GM23248 (cell line): ENCODE data around the gene CSNK2A3. TPM values are rescaled to one million over a fixed set of nuclear protein-coding genes. Genes with fewer than 3 reads are reported as not detected.
A peak's percentile ranks its signal among the peaks of the same experiment; 100 is the strongest.

Experiments
- DNase-seq: peaks from one replicate; pipeline ENCODE4 v3.0.0-alpha.2; 2015
- H2AFZ ChIP-seq: fragments of 200-600 bp; sonication (generic); 2 replicates; pipeline ENCODE4 v1.6.1; 2016; ENCODE audit warnings: antibody characterized with exemption
- H3F3A ChIP-seq: fragments of 200-600 bp; sonication (generic); 2 replicates; pipeline ENCODE4 v1.6.1; 2016; ENCODE audit warnings: mild to moderate bottlenecking, antibody characterized with exemption, mixed run types; ENCODE audit not compliant: insufficient read depth
- H3K27ac ChIP-seq: fragments of 200-600 bp; sonication (generic); 2 replicates; pipeline ENCODE4 v1.5.1; 2016; ENCODE audit warnings: mild to moderate bottlenecking
- H3K27me3 ChIP-seq: fragments of 200-600 bp; sonication (generic); replicated peaks from 2 replicates; pipeline ENCODE4 v1.6.1; 2016; ENCODE audit warnings: mild to moderate bottlenecking; ENCODE audit not compliant: insufficient read depth
- H3K36me3 ChIP-seq: fragments of 200-600 bp; sonication (generic); 2 replicates; pipeline ENCODE4 v1.6.1; 2016; ENCODE audit warnings: low read depth, mild to moderate bottlenecking
- H3K4me1 ChIP-seq: fragments of 200-600 bp; sonication (generic); 2 replicates; pipeline ENCODE4 v1.6.1; 2016; ENCODE audit warnings: mild to moderate bottlenecking; ENCODE audit not compliant: insufficient read depth
- H3K4me2 ChIP-seq: fragments of 200-600 bp; sonication (generic); one replicate; pipeline ENCODE4 v1.6.1; 2016; ENCODE audit warnings: mild to moderate bottlenecking; ENCODE audit not compliant: unreplicated experiment
- H3K4me3 ChIP-seq: fragments of 200-600 bp; sonication (generic); 2 replicates; pipeline ENCODE4 v1.5.1; 2016; ENCODE audit warnings: mild to moderate bottlenecking
- H3K79me2 ChIP-seq: fragments of 200-600 bp; sonication (generic); 2 replicates; pipeline ENCODE4 v1.6.1; 2016; ENCODE audit warnings: mild to moderate bottlenecking; ENCODE audit not compliant: insufficient read depth
- H3K9ac ChIP-seq: fragments of 200-600 bp; sonication (generic); 2 replicates; pipeline ENCODE4 v1.6.1; 2016; ENCODE audit warnings: mild to moderate bottlenecking
- H3K9me2 ChIP-seq: fragments of 200-600 bp; sonication (generic); 2 replicates; pipeline ENCODE4 v1.6.1; 2016; ENCODE audit warnings: mixed run types, mild to moderate bottlenecking, moderate library complexity; ENCODE audit not compliant: insufficient read depth
- H3K9me3 ChIP-seq: fragments of 200-600 bp; sonication (generic); one replicate; pipeline ENCODE4 v1.6.1; 2017; ENCODE audit warnings: low read depth
- H4K20me1 ChIP-seq: fragments of 200-600 bp; sonication (generic); 2 replicates; pipeline ENCODE4 v1.6.0; 2016; ENCODE audit not compliant: insufficient read depth
- EZH2 ChIP-seq: fragments of 200-600 bp; sonication (generic); IDR thresholded peaks from 2 replicates; pipeline ENCODE4 v1.6.1; 2018; ENCODE audit warnings: antibody characterized with exemption, mild to moderate bottlenecking; ENCODE audit not compliant: insufficient read depth, poor library complexity, severe bottlenecking
- EZH2phosphoT487 ChIP-seq: fragments of 200-600 bp; sonication (generic); IDR thresholded peaks from 2 replicates; pipeline ENCODE4 v1.6.1; 2018; ENCODE audit warnings: antibody characterized with exemption, moderate library complexity, mild to moderate bottlenecking, low read depth; ENCODE audit not compliant: insufficient read depth
- WGBS, 2 experiments: methylation state at CpG; one replicate each; pipeline ENCODE4 v1.1.6; 2015 to 2017; ENCODE audit warnings: low lambda C conversion rate in 2 of 2, low coverage in 1 of 2; ENCODE audit errors: missing lambda C conversion rate in 2 of 2; 5-methylcytosine and 5-hydroxymethylcytosine counted together
- in situ Hi-C: fragments of 300-500 bp; cut with MboI; formaldehyde crosslinking; loops from 2 replicates; pipeline ENCODE4 v1.15.0; 2020
- polyA plus RNA-seq: library from polyadenylated mRNA; unstranded; fragments of >200 nt; fragmentation: Nextera tagmentation; extraction: Ambion mirVana; gene quantifications from 2 replicates; pipeline ENCODE4 v1.2.1, GENCODE V29; 2016
- total RNA-seq: library from RNA; depleted of rRNA; stranded (reverse); fragments of >200 nt; shearing (Covaris generic); gene quantifications from 2 replicates; pipeline ENCODE4 v1.2.3, GENCODE V29; 2014

The CSNK2A3 gene
- total and polyA plus RNA-seq, 2 experiments from 2014 or later = 0.73 to 2.5 TPM

DNA sequence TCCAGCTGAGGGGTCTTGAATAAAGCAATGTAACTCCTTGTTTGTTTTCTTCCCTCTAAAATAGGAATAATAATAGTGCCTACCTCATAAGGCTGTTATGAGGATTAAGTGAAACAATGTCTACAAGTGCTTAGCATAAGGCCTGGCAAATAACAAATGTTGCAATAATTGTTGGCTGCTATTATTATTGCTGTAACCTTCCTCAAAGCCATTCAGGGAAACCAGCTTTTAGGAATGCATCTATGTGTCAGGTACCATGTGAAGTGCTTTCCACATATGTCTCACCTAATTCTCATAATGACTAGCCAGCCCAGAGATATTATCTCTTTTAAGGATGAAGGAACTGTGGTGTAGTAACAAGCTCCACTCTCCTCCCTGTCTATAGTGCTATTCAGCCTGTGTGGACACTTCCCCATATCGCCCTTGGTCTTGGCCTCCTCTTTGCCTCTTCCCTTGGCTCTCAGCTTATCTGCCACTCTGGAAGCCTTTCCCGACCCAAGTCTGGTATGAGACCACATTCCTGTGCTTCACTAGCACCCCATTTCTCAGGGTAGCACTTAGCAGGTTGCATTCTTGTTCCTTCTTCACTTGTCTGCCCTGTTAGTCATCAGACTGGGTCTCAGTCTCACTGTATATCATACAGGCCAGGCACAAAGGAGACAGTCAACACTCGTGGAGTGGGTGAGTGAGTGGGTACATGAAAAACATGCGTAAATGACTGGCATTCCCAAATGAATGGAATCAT, 23.8 kb downstream of the CSNK2A3 start:
- Histone ChIP-seq H3K79me2 (no peaks in the 10 kb centered on the region), H2AFZ (no peak overlapping the region), H3F3A (no peaks in the 10 kb centered on the region), H3K36me3 (no peaks in the 10 kb centered on the region), H4K20me1 (no peaks in the 10 kb centered on the region), H3K9me2 (no peaks in the 10 kb centered on the region), H3K9me3 (no peaks in the 10 kb centered on the region), H3K27me3 (no peaks in the 10 kb centered on the region), H3K27ac (no peak overlapping the region), H3K4me2 (no peak overlapping the region), H3K4me3 (no peak overlapping the region), H3K4me1 (no peaks in the 10 kb centered on the region), H3K9ac (no peak overlapping the region)
- TF ChIP-seq EZH2phosphoT487 (no peak), EZH2 (no peak)
- in situ Hi-C loops = no loop called here
- 56 to 64% methylated on average over 4 of the region's 4 CpGs for WGBS, 2 experiments
- no peak for DNase-seq

DNA sequence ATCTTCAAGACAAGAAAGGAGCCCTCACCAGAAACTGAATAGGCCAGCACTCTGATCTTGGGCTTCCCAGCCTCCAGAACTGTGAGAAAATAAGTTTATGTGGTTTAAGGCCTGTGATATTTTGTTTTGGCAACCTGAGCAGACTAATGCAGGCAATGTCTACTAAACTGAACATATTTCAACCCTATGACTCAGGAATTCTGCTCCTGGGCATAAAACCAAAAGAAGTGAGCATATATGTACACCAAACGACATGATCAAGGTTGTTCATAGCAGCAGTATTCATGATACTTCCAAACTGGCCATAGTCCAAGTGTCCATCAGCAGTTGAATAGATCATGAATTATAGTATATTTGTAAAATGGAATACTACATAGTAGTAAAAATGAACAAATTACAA, 29.0 kb downstream of the CSNK2A3 start:
- DNase-seq = peak; percentile 42
- Histone ChIP-seq H3K4me3 (no peak overlapping the region), H3K4me2 (no peak overlapping the region), H3K9me2 (no peaks in the 10 kb centered on the region), H3K27me3 (no peaks in the 10 kb centered on the region), H3K4me1 (no peaks in the 10 kb centered on the region), H3K9me3 (no peaks in the 10 kb centered on the region), H4K20me1 (no peaks in the 10 kb centered on the region), H3F3A (no peaks in the 10 kb centered on the region), H3K79me2 (no peaks in the 10 kb centered on the region), H3K9ac (no peak overlapping the region), H2AFZ (no peak overlapping the region), H3K36me3 (no peaks in the 10 kb centered on the region), H3K27ac (no peak overlapping the region)
- TF ChIP-seq EZH2phosphoT487 (no peak), EZH2 (no peak)
- 23 to 27% methylated on average over 1 of the region's 1 CpG for WGBS, 2 experiments
- in situ Hi-C loops = no loop called here

DNA sequence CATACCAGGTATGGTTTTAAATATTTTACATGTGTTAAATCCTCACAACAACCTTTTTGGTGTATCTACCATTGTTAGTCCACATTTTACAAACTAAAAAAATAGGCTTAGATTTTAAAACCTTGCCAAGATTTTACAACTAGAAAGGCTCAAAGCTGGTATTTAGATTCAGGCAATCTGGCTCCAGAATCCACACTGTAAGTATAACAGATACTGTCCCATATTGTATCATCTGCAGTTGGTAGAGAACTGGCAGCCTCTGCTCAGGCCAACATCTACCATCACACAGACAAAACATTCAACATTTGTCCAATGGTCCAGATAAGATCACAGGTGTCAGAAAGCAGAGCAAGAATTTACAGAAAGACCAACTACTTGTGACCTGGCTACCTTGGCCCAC, 30.9 kb downstream of the CSNK2A3 start:
- TF ChIP-seq EZH2phosphoT487 = no peak
- TF ChIP-seq EZH2 = no peak
- H3K4me2 ChIP-seq = no peak overlapping the region
- H3K9me3 ChIP-seq = no peaks in the 10 kb centered on the region
- no peaks in the 10 kb centered on the region for H3K36me3 ChIP-seq
- H3F3A ChIP-seq = no peaks in the 10 kb centered on the region
- H3K4me1 ChIP-seq = no peaks in the 10 kb centered on the region
- no peak overlapping the region for H3K4me3 ChIP-seq
- H3K79me2 ChIP-seq = no peaks in the 10 kb centered on the region
- H3K9ac ChIP-seq = no peak overlapping the region
- H3K9me2 ChIP-seq = no peaks in the 10 kb centered on the region
- no peak for DNase-seq
- H3K27ac ChIP-seq = no peak overlapping the region
- no peaks in the 10 kb centered on the region for H3K27me3 ChIP-seq
- in situ Hi-C loops = no loop called here
- no peaks in the 10 kb centered on the region for H4K20me1 ChIP-seq
- H2AFZ ChIP-seq = no peak overlapping the region

DNA sequence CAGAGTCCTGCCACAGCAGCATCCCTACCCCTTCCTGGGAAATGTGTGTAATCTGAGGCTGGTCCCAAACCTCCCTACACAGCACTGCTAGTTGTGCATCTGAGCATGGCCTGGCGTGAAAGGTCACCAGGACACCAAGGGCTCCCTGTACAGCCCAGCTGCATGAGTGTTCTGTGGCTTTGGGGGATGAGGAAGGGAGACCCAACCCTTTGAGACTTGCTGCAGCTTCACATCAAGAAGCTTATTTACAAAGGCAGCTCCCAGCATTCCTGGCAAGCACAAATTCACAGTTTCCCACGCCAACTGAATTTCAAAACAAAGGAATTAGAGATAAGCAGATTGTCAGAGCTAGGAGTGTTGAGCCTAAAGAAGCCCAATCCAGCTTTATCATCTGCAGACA, 32.2 kb downstream of the CSNK2A3 start:
- Histone ChIP-seq H3K4me1 (no peaks in the 10 kb centered on the region), H3K9me3 (no peaks in the 10 kb centered on the region), H3K9ac (no peak overlapping the region), H3K79me2 (no peaks in the 10 kb centered on the region), H3F3A (no peaks in the 10 kb centered on the region), H3K27me3 (no peaks in the 10 kb centered on the region), H3K9me2 (no peaks in the 10 kb centered on the region), H3K36me3 (no peaks in the 10 kb centered on the region), H4K20me1 (no peaks in the 10 kb centered on the region), H3K27ac (no peak overlapping the region), H2AFZ (no peak overlapping the region), H3K4me2 (no peak overlapping the region), H3K4me3 (no peak overlapping the region)
- 41 to 46% methylated on average over 2 of the region's 2 CpGs for WGBS, 2 experiments
- DNase-seq = no peak
- TF ChIP-seq EZH2phosphoT487 = no peak
- TF ChIP-seq EZH2 = no peak
- in situ Hi-C loops = no loop called here

DNA sequence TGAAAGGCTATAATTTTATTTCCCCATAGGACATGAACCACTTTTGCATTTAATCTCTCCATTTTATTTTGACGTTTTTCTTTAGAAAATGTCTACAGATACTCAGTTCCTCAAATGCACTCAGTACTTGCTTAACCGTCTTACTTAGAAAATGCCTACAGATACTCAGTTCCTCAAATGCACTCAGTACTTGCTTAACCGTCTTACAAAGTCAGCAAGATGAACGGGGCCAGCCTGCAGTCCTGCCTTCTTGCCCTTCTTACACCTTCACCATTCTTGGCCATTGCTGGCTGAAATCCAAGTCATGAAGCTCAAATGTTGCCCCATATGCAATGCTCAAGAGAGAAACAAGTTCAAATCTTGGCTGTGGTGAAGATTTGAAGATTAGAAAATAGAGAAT, 34.1 kb downstream of the CSNK2A3 start:
- no peaks in the 10 kb centered on the region for H3K79me2 ChIP-seq
- TF ChIP-seq EZH2phosphoT487 (no peak), EZH2 (no peak)
- no peaks in the 10 kb centered on the region for H3K36me3 ChIP-seq
- no peaks in the 10 kb centered on the region for H4K20me1 ChIP-seq
- no peak overlapping the region for H2AFZ ChIP-seq
- no peak overlapping the region for H3K27ac ChIP-seq
- H3K27me3 ChIP-seq = no peaks in the 10 kb centered on the region
- H3K4me2 ChIP-seq = no peak overlapping the region
- in situ Hi-C loops = no loop called here
- no peak for DNase-seq
- H3K9me3 ChIP-seq = no peaks in the 10 kb centered on the region
- H3K9me2 ChIP-seq = no peaks in the 10 kb centered on the region
- no peaks in the 10 kb centered on the region for H3K4me1 ChIP-seq
- no peak overlapping the region for H3K4me3 ChIP-seq
- H3F3A ChIP-seq = no peaks in the 10 kb centered on the region
- no peak overlapping the region for H3K9ac ChIP-seq
- 64 to 74% methylated on average over 4 of the region's 4 CpGs for WGBS, 2 experiments
